PFSK-1 (cell line): ENCODE measurements around the gene ZAP70.

ENCODE experiments used
- POLR2AphosphoS5 ChIP-seq: IDR thresholded peaks from 2 replicates; pipeline ENCODE4 v1.6.1; 2012; ENCODE audit warnings: low read depth, mild to moderate bottlenecking, control low read depth, low read length, moderate library complexity
- SIN3A ChIP-seq: IDR thresholded peaks from 2 replicates; pipeline ENCODE4 v1.6.1; 2012; ENCODE audit warnings: mild to moderate bottlenecking, low read length, moderate library complexity, borderline replicate concordance; ENCODE audit not compliant: insufficient read depth
- TAF1 ChIP-seq: IDR thresholded peaks from 2 replicates; pipeline ENCODE4 v1.6.1; 2012; ENCODE audit warnings: low read length, control low read depth, borderline replicate concordance; ENCODE audit not compliant: insufficient read depth
- TF ChIP-seq, protein P1 (sequence below), 2 experiments: IDR thresholded peaks; 2 replicates each; pipeline versions ENCODE4 v1.6.1 to v1.8.0; 2011 to 2012; ENCODE audit warnings: low read depth in 2 of 2, low read length in 2 of 2, control low read depth in 1 of 2, inconsistent platforms in 1 of 2, mild to moderate bottlenecking in 1 of 2, moderate library complexity in 1 of 2; ENCODE audit not compliant: insufficient read depth in 1 of 2

DNA sequence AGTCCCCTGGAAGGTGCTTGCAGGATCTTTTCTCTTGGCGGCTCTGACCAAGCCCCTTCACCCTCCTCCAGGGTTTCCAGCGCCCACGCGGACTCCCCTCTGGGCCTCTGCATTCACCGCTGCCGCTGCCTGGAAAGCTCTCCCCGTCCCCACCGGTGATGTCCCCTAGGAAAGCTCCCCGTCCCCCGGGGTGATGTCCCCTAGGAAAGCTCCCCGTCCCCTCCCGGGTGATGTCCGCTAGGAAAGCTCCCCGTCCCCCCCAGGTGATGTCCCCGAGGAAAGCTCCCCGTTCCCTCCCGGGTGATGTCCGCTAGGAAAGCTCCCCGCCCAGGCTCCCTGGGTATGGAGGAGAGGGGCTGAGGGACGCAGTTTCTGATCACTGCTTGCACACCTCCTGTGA lies 27.9 kb downstream of the ZAP70 start:
- TF ChIP-seq POLR2AphosphoS5 (no peak), SIN3A (no peak), TAF1 (no peak)
- TF ChIP-seq, protein P1, sequence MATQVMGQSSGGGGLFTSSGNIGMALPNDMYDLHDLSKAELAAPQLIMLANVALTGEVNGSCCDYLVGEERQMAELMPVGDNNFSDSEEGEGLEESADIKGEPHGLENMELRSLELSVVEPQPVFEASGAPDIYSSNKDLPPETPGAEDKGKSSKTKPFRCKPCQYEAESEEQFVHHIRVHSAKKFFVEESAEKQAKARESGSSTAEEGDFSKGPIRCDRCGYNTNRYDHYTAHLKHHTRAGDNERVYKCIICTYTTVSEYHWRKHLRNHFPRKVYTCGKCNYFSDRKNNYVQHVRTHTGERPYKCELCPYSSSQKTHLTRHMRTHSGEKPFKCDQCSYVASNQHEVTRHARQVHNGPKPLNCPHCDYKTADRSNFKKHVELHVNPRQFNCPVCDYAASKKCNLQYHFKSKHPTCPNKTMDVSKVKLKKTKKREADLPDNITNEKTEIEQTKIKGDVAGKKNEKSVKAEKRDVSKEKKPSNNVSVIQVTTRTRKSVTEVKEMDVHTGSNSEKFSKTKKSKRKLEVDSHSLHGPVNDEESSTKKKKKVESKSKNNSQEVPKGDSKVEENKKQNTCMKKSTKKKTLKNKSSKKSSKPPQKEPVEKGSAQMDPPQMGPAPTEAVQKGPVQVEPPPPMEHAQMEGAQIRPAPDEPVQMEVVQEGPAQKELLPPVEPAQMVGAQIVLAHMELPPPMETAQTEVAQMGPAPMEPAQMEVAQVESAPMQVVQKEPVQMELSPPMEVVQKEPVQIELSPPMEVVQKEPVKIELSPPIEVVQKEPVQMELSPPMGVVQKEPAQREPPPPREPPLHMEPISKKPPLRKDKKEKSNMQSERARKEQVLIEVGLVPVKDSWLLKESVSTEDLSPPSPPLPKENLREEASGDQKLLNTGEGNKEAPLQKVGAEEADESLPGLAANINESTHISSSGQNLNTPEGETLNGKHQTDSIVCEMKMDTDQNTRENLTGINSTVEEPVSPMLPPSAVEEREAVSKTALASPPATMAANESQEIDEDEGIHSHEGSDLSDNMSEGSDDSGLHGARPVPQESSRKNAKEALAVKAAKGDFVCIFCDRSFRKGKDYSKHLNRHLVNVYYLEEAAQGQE (IDR thresholded peaks at IDR 0.05; ENCODE audit: insufficient read depth in 1 of 2, low read depth in 2 of 2, low read length in 2 of 2), result no peak
